Mesendoderm (in vitro differentiated cells): ENCODE results near the gene NXN.

ENCODE experiments used
- DNase-seq: peaks from one replicate; pipeline ENCODE4 v3.0.0; 2013
- H2AK5ac ChIP-seq: 2 replicates; pipeline ENCODE4 v1.6.1; 2013; ENCODE audit warnings: low read length, inconsistent platforms
- H2BK120ac ChIP-seq: 2 replicates; pipeline ENCODE4 v1.6.1; 2013; ENCODE audit warnings: low read depth, mild to moderate bottlenecking, low read length, moderate library complexity, mixed read lengths
- H2BK15ac ChIP-seq: replicated peaks from 2 replicates; pipeline ENCODE4 v1.6.1; 2013; ENCODE audit warnings: low read depth, mild to moderate bottlenecking, moderate library complexity
- H2BK5ac ChIP-seq: 2 replicates; pipeline ENCODE4 v1.6.1; 2013; ENCODE audit warnings: low read length, inconsistent platforms
- H3K18ac ChIP-seq: 2 replicates; pipeline ENCODE4 v1.6.1; 2013; ENCODE audit warnings: mild to moderate bottlenecking, low read length, mixed read lengths
- H3K23ac ChIP-seq: one replicate; pipeline ENCODE4 v1.6.1; 2013; ENCODE audit warnings: low read length
- H3K27ac ChIP-seq: 2 replicates; pipeline ENCODE4 v1.5.1; 2013; ENCODE audit warnings: low read depth, mild to moderate bottlenecking, inconsistent platforms, low read length, moderate library complexity
- H3K27me3 ChIP-seq: 2 replicates; pipeline ENCODE4 v1.6.1; 2013; ENCODE audit warnings: low read length, control low read depth, mild to moderate bottlenecking, inconsistent platforms; ENCODE audit not compliant: insufficient read depth, poor library complexity
- H3K36me3 ChIP-seq: 2 replicates; pipeline ENCODE4 v1.6.1; 2013; ENCODE audit warnings: low read length, inconsistent platforms; ENCODE audit not compliant: control insufficient read depth, insufficient read depth
- H3K4ac ChIP-seq: one replicate; pipeline ENCODE4 v1.6.1; 2013; ENCODE audit warnings: low read depth, mild to moderate bottlenecking, low read length, moderate library complexity
- H3K4me1 ChIP-seq: 2 replicates; pipeline ENCODE4 v1.6.1; 2013; ENCODE audit warnings: low read depth, low read length, inconsistent platforms; ENCODE audit not compliant: control insufficient read depth
- H3K4me2 ChIP-seq: 2 replicates; pipeline ENCODE4 v1.6.1; 2013; ENCODE audit warnings: low read length
- H3K4me3 ChIP-seq: 2 replicates; pipeline ENCODE4 v1.5.1; 2013; ENCODE audit warnings: mild to moderate bottlenecking, low read length
- H3K56ac ChIP-seq: one replicate; pipeline ENCODE4 v1.6.1; 2013; ENCODE audit warnings: low read length
- H3K79me1 ChIP-seq: 2 replicates; pipeline ENCODE4 v1.6.1; 2013; ENCODE audit warnings: low read length, inconsistent platforms
- H3K79me2 ChIP-seq: 2 replicates; pipeline ENCODE4 v1.6.1; 2013; ENCODE audit warnings: mild to moderate bottlenecking, low read length; ENCODE audit not compliant: control insufficient read depth, insufficient read depth
- H3K9ac ChIP-seq: 2 replicates; pipeline ENCODE4 v1.6.1; 2013; ENCODE audit warnings: low read length, inconsistent platforms
- H4K5ac ChIP-seq: one replicate; pipeline ENCODE4 v1.6.1; 2013; ENCODE audit warnings: low read length
- H4K8ac ChIP-seq: one replicate; pipeline ENCODE4 v1.6.1; 2013; ENCODE audit warnings: low read depth, mild to moderate bottlenecking, control low read depth, low read length, moderate library complexity
- WGBS: extraction: QIAGEN DNeasy Blood & Tissue Kit; methylation state at CpG from one replicate; pipeline ENCODE4 v1.1.7; 2013; ENCODE audit warnings: low lambda C conversion rate, missing lambda C conversion rate; ENCODE audit not compliant: insufficient coverage; ENCODE audit errors: extremely low coverage; 5-methylcytosine and 5-hydroxymethylcytosine counted together

NXN gene

GRCh38 chr17:946510-947236 is 32.9 kb downstream of the NXN start:
- Histone ChIP-seq H2BK15ac (no peak overlapping the region), H3K23ac (no peak overlapping the region), H3K9ac (no peak overlapping the region), H3K18ac (no peak overlapping the region), H4K5ac (no peak overlapping the region), H4K8ac (no peak overlapping the region), H3K27me3 (no peaks in the 10 kb centered on the region), H3K4me2 (no peak overlapping the region), H3K4ac (no peak overlapping the region), H3K4me1 (peaks cover 12% of the 10 kb centered on the region), H2AK5ac (no peak overlapping the region), H3K56ac (no peak overlapping the region), H3K79me2 (peaks cover 46% of the 10 kb centered on the region), H2BK120ac (no peak overlapping the region), H3K27ac (no peak overlapping the region), H3K4me3 (no peak overlapping the region), H3K36me3 (no peaks in the 10 kb centered on the region), H2BK5ac (no peak overlapping the region), H3K79me1 (peaks cover 7% of the 10 kb centered on the region)
- no CpG with 5 or more reads among the region's 37 CpGs for WGBS
- no peak for DNase-seq

GRCh38 chr17:945672-946071 is 33.9 kb downstream of the NXN start:
- H3K4ac ChIP-seq = no peak overlapping the region
- no peak overlapping the region for H2AK5ac ChIP-seq
- H3K4me2 ChIP-seq = no peak overlapping the region
- no peak overlapping the region for H3K4me3 ChIP-seq
- H3K4me1 ChIP-seq = peaks cover 11% of the 10 kb centered on the region
- H3K79me1 ChIP-seq = peaks cover 6% of the 10 kb centered on the region
- H3K9ac ChIP-seq = no peak overlapping the region
- H2BK15ac ChIP-seq = no peak overlapping the region
- H4K8ac ChIP-seq = no peak overlapping the region
- H3K27ac ChIP-seq = no peak overlapping the region
- no CpG with 5 or more reads among the region's 3 CpGs for WGBS
- H2BK120ac ChIP-seq = no peak overlapping the region
- no peak overlapping the region for H3K23ac ChIP-seq
- H4K5ac ChIP-seq = no peak overlapping the region
- H3K56ac ChIP-seq = peak overlapping the region; percentile 50
- no peak overlapping the region for H3K18ac ChIP-seq
- H3K36me3 ChIP-seq = no peaks in the 10 kb centered on the region
- H3K27me3 ChIP-seq = no peaks in the 10 kb centered on the region
- DNase-seq = peak; percentile 79
- no peak overlapping the region for H2BK5ac ChIP-seq
- H3K79me2 ChIP-seq = peaks cover 43% of the 10 kb centered on the region

- no peak overlapping the region for H3K18ac ChIP-seq
- no peak overlapping the region for H3K4me2 ChIP-seq
- H3K4me1 ChIP-seq = peaks cover 3% of the 10 kb centered on the region
- no peak overlapping the region for H2BK15ac ChIP-seq
- H2BK5ac ChIP-seq = no peak overlapping the region
- no peak overlapping the region for H3K4me3 ChIP-seq
- no peak overlapping the region for H3K27ac ChIP-seq
- H3K23ac ChIP-seq = no peak overlapping the region
- H2BK120ac ChIP-seq = no peak overlapping the region
- H3K56ac ChIP-seq = peak overlapping the region; percentile 37
- no CpG with 5 or more reads among the region's 14 CpGs for WGBS
- no peak overlapping the region for H2AK5ac ChIP-seq
- no peaks in the 10 kb centered on the region for H3K36me3 ChIP-seq
- H4K5ac ChIP-seq = no peak overlapping the region
- H3K4ac ChIP-seq = no peak overlapping the region
- peaks cover 5% of the 10 kb centered on the region for H3K79me1 ChIP-seq
- no peaks in the 10 kb centered on the region for H3K27me3 ChIP-seq
- no peak for DNase-seq
- H3K79me2 ChIP-seq = peaks cover 49% of the 10 kb centered on the region
- H4K8ac ChIP-seq = no peak overlapping the region
- H3K9ac ChIP-seq = no peak overlapping the region
Observed at GRCh38 chr17:944266-944826, 35.2 kb downstream of the NXN start.

GRCh38 chr17:935485-935884 is 44.1 kb downstream of the NXN start:
- no peak overlapping the region for H4K8ac ChIP-seq
- no peak overlapping the region for H3K9ac ChIP-seq
- no peak overlapping the region for H3K4ac ChIP-seq
- DNase-seq = no peak
- no peak overlapping the region for H3K27ac ChIP-seq
- H2BK120ac ChIP-seq = no peak overlapping the region
- H3K4me1 ChIP-seq = peaks cover 11% of the 10 kb centered on the region
- H3K79me2 ChIP-seq = peaks cover 70% of the 10 kb centered on the region
- no peaks in the 10 kb centered on the region for H3K27me3 ChIP-seq
- no peak overlapping the region for H3K4me3 ChIP-seq
- peaks cover 2% of the 10 kb centered on the region for H3K79me1 ChIP-seq
- peak overlapping the region; percentile 35 for H3K56ac ChIP-seq
- no peak overlapping the region for H3K23ac ChIP-seq
- no peak overlapping the region for H2AK5ac ChIP-seq
- H3K36me3 ChIP-seq = no peaks in the 10 kb centered on the region
- no CpG with 5 or more reads among the region's 11 CpGs for WGBS
- H2BK15ac ChIP-seq = no peak overlapping the region
- no peak overlapping the region for H3K4me2 ChIP-seq
- peak overlapping the region; percentile 2 for H3K18ac ChIP-seq
- H4K5ac ChIP-seq = no peak overlapping the region
- H2BK5ac ChIP-seq = no peak overlapping the region

GRCh38 chr17:933312-934073 is 46.1 kb downstream of the NXN start:
- peak; percentile 99 for DNase-seq

More at GRCh38 chr17:933312-934073, 46.1 kb downstream of the NXN start:
- H3K79me1 ChIP-seq = peaks cover 11% of the 10 kb centered on the region
- H3K4me2 ChIP-seq = peak overlapping the region; percentile 29
- H3K27ac ChIP-seq = peak overlapping the region; percentile 99
- no peak overlapping the region for H3K23ac ChIP-seq
- peak overlapping the region; percentile 96 for H3K18ac ChIP-seq
- peak overlapping the region; percentile 67 for H3K9ac ChIP-seq
- H3K36me3 ChIP-seq = peaks cover 4% of the 10 kb centered on the region
- H3K4me1 ChIP-seq = peaks cover 19% of the 10 kb centered on the region
- no peak overlapping the region for H4K8ac ChIP-seq
- no peak overlapping the region for H2BK15ac ChIP-seq
- no peaks in the 10 kb centered on the region for H3K27me3 ChIP-seq
- H3K4me3 ChIP-seq = no peak overlapping the region
- H3K4ac ChIP-seq = peak overlapping the region; percentile 97
- H3K79me2 ChIP-seq = peaks cover 70% of the 10 kb centered on the region
- peak overlapping the region; percentile 100 for H2BK5ac ChIP-seq
- no CpG with 5 or more reads among the region's 15 CpGs for WGBS
- peak overlapping the region; percentile 98 for H2AK5ac ChIP-seq
- H4K5ac ChIP-seq = peak overlapping the region; percentile 81
- H3K56ac ChIP-seq = peak overlapping the region; percentile 93
- peak overlapping the region; percentile 95 for H2BK120ac ChIP-seq
